Central memory CD4-positive, alpha-beta T cell (primary cell): Measurements from ENCODE around the gene IRF1.

ENCODE experiments used
- DNase-seq: peaks from one replicate; pipeline ENCODE4 v3.0.0; 2022

The IRF1 gene

GRCh38 chr5:132500244-132500930 is 9.8 kb upstream of the IRF1 start:
- no peak for DNase-seq

GRCh38 chr5:132499440-132500243 is 9.1 kb upstream of the IRF1 start:
- no peak for DNase-seq

GRCh38 chr5:132498686-132499271 is 8.2 kb upstream of the IRF1 start:
- DNase-seq: no peak

GRCh38 chr5:132498152-132498551 is 7.6 kb upstream of the IRF1 start:
- no peak for DNase-seq

GRCh38 chr5:132497488-132497997 is 7.0 kb upstream of the IRF1 start:
- no peak for DNase-seq

- DNase-seq: no peak
These were observed 6.3 kb upstream of the IRF1 start for GRCh38 chr5:132496631-132497487.

- peak; percentile 85 for DNase-seq
These were observed 5.6 kb upstream of the IRF1 start for GRCh38 chr5:132496191-132496630.

- peak; percentile 52 for DNase-seq
These were observed 5.2 kb upstream of the IRF1 start for GRCh38 chr5:132495667-132496190.

GRCh38 chr5:132493821-132494220 is 3.2 kb upstream of the IRF1 start:
- no peak for DNase-seq

- DNase-seq: no peak
These were observed 2.7 kb upstream of the IRF1 start for GRCh38 chr5:132493241-132493640.

GRCh38 chr5:132492386-132493125 is 2.0 kb upstream of the IRF1 start:
- DNase-seq: no peak

GRCh38 chr5:132491368-132492364 is 1.1 kb upstream of the IRF1 start:
- DNase-seq: no peak

GRCh38 chr5:132489871-132490483 is 596 bp downstream of the IRF1 start:
- DNase-seq: no peak

GRCh38 chr5:132489051-132489770 is 1.4 kb downstream of the IRF1 start:
- DNase-seq: no peak

GRCh38 chr5:132488590-132488989 is 2.0 kb downstream of the IRF1 start:
- no peak for DNase-seq

GRCh38 chr5:132487841-132488555 is 2.6 kb downstream of the IRF1 start:
- DNase-seq: no peak

- no peak for DNase-seq
These were observed 3.5 kb downstream of the IRF1 start for GRCh38 chr5:132487095-132487428.

GRCh38 chr5:132486318-132487094 is 4.1 kb downstream of the IRF1 start:
- DNase-seq: no peak
